ACHN (cell line): ENCODE results near the gene ETHE1.

ENCODE experiments used
- DNase-seq: peaks from one replicate; pipeline ENCODE4 v3.0.0-alpha.2; 2015
- in situ Hi-C: cut with HindIII; loops from 2 replicates; pipeline ENCODE4 v1.10.0; 2017; ENCODE audit warnings: low sequenced_read_pairs, low pct_ligation_motif_present, low pct_unique_long_range_greater_than_20kb

Gene ETHE1

DNA sequence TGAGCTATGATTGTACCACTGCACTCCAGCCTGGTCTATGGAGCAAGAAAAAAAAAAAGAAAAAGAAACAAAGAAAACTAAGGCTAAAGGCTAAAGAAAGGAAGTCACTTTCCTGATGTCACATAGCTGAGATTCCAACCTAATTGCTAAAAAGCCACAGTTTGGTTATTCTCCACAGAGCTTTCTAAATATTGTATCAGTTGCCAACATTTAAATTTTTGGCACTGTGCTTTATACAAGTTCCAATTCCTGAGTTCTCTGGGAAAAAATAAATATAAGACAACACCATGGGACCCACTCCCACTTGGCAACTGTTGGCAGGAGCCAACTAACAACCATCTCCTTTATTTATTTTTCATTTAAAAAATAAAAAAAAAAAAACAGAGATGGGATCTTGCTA is 50.4 kb downstream of the ETHE1 start:
- in situ Hi-C loops = no loop called here
- DNase-seq = peak; percentile 9

GRCh38 chr19:43474986-43475705 is 51.9 kb downstream of the ETHE1 start:
- in situ Hi-C loops = no loop called here
- DNase-seq = peak; percentile 91

DNA sequence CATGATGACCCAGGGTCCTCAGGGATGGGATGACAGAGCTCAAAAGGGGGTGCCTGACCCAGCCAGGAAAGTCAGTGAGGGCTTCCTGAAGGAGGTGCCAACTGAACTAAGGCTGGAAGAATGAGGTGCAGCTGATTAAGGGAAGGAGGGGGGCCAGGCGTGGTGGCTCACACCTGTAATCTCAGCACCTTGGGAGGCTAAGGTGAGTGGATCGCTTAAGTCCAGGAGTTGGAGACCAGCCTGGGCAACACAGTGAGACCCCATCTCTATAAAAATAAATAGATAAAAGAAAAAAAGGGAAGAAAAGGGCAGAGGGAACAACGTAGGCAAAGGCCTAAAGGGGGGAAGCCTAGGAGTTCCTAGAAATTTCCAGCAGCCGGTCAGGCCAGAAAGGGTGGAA is 52.5 kb downstream of the ETHE1 start:
- DNase-seq = no peak
- in situ Hi-C loops = no loop called here

GRCh38 chr19:43471091-43471490 is 55.9 kb downstream of the ETHE1 start:
- DNase-seq = no peak
- in situ Hi-C loops = no loop called here

- in situ Hi-C loops = no loop called here
- no peak for DNase-seq
Observed at GRCh38 chr19:43470288-43470687, 56.7 kb downstream of the ETHE1 start.

DNA sequence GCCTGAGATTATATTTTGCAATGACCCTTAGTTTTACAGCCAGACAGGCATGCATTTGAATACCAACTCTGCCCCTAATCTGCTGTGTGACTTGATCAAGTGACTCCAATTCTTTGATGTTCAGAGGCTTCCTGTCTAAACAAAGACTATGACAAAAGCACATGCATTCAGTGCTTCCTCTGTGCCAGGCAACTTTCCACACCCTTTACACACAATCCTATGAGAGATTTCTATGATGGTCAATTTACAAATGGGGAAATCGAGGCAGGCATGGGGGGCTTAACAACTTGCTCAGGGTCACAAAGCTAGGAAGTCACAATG is 57.9 kb downstream of the ETHE1 start:
- in situ Hi-C loops = no loop called here

GRCh38 chr19:43468354-43469159 is 58.4 kb downstream of the ETHE1 start:
- DNase-seq = no peak
- in situ Hi-C loops = no loop called here

More for the DNA sequence above, 57.9 kb downstream of the ETHE1 start:
- no peak for DNase-seq

- in situ Hi-C loops = no loop called here
- DNase-seq = no peak
Observed at GRCh38 chr19:43467730-43468129, 59.3 kb downstream of the ETHE1 start.

- DNase-seq = no peak
- in situ Hi-C loops = no loop called here
Observed at GRCh38 chr19:43467276-43467675, 59.7 kb downstream of the ETHE1 start.

- in situ Hi-C loops = no loop called here
- DNase-seq = no peak
Observed at GRCh38 chr19:43466793-43467192, 60.2 kb downstream of the ETHE1 start.

DNA sequence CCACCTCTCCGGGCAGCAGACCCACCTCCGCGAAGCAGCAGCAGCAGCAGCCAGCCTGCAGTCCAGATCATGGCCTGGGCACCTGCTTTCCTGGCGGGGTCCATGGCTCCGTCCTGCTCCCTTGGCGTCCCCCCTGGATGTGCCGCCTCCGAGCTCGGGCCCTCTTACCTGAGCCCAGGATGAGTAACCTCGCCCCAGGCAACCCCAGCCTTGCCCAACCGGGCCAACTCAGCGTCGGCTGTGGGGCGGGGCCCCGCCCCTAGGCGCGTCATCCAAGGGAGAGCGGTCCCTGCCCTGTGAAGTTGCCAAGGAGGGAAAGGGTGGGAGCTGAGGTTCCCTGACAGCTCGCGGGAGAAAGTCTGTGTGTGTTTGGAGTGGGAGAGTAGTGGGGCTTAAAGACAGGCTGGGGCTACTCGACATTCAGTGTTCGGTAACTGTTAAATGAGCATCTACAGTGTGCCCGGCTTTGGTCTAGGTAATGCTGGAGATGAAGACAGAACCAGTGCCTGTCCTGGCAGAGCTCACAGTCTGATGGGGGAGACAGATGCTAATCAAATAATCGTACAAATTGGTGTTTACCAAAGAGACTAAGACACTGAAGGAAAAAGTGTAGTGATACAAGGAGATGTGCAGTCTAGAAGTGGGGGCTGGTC is 61.4 kb downstream of the ETHE1 start, which contains the start of gene LYPD3:
Gene LYPD3 (minus strand): TSS at position 141 of the 653 bp plus-strand sequence. CDS start 37 bp downstream, at position 104.
- in situ Hi-C loops = no loop called here
- DNase-seq = no peak

- in situ Hi-C loops = no loop called here
- DNase-seq = no peak
Observed at GRCh38 chr19:43464134-43464775, 62.7 kb downstream of the ETHE1 start.

- in situ Hi-C loops = no loop called here
- peak; percentile 84 for DNase-seq
Observed at GRCh38 chr19:43463381-43464133, 63.4 kb downstream of the ETHE1 start.

- in situ Hi-C loops = no loop called here
- DNase-seq = no peak
Observed at GRCh38 chr19:43462785-43463380, 64.1 kb downstream of the ETHE1 start.

DNA sequence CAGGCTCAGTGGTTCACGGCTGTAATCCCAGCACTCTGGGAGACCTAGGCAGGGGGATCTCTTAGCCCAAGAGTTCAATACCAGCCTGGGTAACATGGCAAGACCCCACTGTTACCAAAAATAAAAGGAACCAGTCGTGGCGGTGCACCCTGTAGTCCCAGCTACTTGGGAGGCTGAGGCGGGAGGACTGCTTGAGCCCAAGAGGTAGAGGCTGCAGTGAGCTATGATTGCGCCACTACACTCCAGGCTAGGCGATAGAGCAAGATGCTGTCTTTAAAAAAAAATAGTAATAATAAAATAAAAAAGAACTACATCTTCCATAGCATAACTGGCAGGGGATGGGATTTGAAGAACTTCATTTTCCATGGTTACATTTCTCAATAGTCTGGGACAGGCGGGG is 64.6 kb downstream of the ETHE1 start:
- in situ Hi-C loops = no loop called here
- DNase-seq = no peak

DNA sequence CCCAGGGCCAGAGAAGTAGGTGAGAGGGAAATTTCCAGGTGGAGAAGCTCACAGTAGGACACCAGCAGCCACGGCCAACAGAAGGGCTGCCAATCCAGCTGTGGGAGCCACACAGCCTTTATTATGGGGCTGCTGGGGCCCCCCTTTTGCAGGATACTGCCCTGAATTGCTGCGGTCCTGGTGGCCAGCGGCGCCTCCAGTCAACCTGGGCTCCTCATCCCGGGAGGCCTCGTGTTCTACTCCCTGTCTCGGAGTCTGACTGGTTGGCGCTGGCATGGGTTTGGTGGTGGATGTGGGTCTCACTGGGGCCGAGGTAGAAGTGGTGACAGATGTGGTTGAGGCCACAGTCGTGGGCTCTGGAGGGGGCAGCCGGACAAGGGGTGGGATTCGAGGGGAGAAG is 65.7 kb downstream of the ETHE1 start:
- in situ Hi-C loops = no loop called here
- no peak for DNase-seq

- in situ Hi-C loops = no loop called here
- DNase-seq = no peak
Observed at GRCh38 chr19:43460362-43461016, 66.5 kb downstream of the ETHE1 start.

- no peak for DNase-seq
- in situ Hi-C loops = no loop called here
Observed at GRCh38 chr19:43457809-43458208, 69.2 kb downstream of the ETHE1 start.
